ENCODE results near the gene ODAD2. TPM values are rescaled to one million over a fixed set of nuclear protein-coding genes. Genes with fewer than 3 reads are reported as not detected.

ODAD2 gene
- total RNA-seq, 2 experiments from 2014 or later, result 0.23 to 0.55 TPM

- ChIA-PET POLR2A (no interaction called here), CTCF (interaction anchor here (0.5 to 1.7 kb wide), 4 partner anchors 14 to 595 kb away, joined by 3 to 5 read pairs (median 3); no protein-coding TSS in a partner anchor)
These were observed 214.6 kb downstream of the ODAD2 start for GRCh38 chr10:27784272-27784671.

GRCh38 chr10:27783660-27784059 lies 215.2 kb downstream of the ODAD2 start:
- POLR2A ChIA-PET, result no interaction called here
- CTCF ChIA-PET, result interaction anchor here (0.5 to 1.7 kb wide), 4 partner anchors 13 to 596 kb away, joined by 3 to 5 read pairs (median 3); no protein-coding TSS in a partner anchor

GRCh38 chr10:27779462-27780015 lies 219.3 kb downstream of the ODAD2 start:
- POLR2A ChIA-PET, result no interaction called here
- CTCF ChIA-PET, result no interaction called here

GRCh38 chr10:27774831-27775230 lies 224.0 kb downstream of the ODAD2 start:
- ChIA-PET CTCF (no interaction called here), POLR2A (no interaction called here)

GRCh38 chr10:27771231-27771630 lies 227.6 kb downstream of the ODAD2 start:
- ChIA-PET POLR2A (no interaction called here), CTCF (interaction anchor here (1.0 kb wide), 1 partner anchor 13 kb away, joined by 3 read pairs; no protein-coding TSS in a partner anchor)

GRCh38 chr10:27770181-27770580 lies 228.7 kb downstream of the ODAD2 start:
- ChIA-PET POLR2A (no interaction called here), CTCF (interaction anchor here (1.0 kb wide), 1 partner anchor 14 kb away, joined by 3 read pairs; no protein-coding TSS in a partner anchor)
